IPS-11a (cell line): ENCODE measurements around the gene ABL1.
"Not testable (repeated sequence)": the region's sequence is repeated elsewhere in the genome, so short reads cannot be mapped to it uniquely, and the experiment has no call there.

Experiments
- H3K4me3 ChIP-seq: one replicate; pipeline ENCODE4 v1.5.1; 2013; ENCODE audit warnings: low read depth, low read length, control low read depth

Gene ABL1

DNA sequence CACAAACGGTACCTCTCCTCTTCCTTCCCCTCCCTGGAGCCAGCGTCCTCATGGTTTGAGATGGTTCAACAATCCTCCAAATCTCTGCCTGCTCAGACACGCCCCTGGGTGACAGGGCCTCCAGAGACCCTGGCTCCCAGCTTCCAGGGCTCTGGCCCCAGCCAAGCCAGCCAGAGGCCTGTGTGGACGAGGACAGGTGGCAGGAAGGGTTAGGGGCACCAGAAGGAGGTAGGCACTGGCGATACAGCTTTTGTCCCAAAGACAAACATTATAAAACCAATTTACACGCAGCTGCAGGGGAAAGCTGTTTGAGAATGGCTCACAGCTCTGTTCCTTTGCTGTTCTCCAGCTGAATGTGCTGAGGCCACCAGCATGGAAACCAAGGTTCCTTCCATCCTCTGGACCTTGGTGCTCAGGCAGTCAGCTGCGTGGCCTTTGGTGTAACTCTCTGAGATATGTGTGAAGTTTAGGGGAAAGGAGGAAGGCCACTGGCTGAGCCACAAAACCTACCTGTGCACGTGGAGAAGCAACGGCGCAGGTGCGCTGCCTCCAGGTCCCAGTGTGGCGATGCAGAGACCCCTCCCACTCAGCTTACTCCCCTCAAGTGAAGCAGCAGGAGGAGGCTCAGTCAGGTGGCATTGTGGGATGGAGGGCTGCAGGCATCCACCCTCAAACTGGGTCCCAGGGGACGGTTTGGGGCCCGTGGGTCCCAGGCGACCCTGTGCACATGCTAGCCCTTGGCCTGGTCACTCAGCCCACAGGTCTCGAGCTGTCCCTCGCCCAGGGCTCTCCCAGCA lies 65.8 kb downstream of the ABL1 start:
- no peak overlapping the region for H3K4me3 ChIP-seq

DNA sequence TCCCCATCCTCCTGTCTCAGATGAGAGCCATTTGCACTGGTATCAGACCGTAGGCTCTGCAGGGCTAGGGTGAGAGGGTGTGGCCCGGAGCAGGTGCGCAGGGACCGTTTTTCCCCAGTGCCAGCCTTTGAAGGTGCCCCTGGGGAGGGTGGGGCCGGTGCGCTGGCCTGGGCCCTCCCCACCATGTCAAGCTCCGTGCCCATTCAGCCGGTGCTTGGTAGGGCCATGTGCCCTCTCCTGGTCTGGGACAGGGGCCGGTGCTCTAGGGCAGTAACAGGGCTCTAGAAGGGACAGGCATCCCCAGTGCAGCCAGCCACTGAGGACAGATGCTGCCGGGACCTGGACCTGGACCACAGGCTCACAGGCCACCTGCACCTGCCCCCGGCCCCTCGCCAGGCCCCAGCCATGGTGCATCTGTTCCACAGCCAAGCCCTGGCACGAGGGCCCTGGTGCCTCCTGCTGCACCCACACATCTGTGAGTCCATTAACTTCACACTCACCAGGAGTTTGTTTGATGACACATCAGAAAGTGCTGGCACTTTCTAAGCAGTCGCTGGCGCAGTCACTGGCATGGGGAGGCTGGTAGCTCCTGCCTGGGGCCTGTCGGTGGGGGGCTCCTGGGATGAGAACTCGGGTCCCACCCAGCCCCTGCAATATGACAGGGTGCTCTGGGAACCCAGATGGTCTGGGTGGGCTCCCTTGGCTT lies 66.6 kb downstream of the ABL1 start:
- no peak overlapping the region for H3K4me3 ChIP-seq

DNA sequence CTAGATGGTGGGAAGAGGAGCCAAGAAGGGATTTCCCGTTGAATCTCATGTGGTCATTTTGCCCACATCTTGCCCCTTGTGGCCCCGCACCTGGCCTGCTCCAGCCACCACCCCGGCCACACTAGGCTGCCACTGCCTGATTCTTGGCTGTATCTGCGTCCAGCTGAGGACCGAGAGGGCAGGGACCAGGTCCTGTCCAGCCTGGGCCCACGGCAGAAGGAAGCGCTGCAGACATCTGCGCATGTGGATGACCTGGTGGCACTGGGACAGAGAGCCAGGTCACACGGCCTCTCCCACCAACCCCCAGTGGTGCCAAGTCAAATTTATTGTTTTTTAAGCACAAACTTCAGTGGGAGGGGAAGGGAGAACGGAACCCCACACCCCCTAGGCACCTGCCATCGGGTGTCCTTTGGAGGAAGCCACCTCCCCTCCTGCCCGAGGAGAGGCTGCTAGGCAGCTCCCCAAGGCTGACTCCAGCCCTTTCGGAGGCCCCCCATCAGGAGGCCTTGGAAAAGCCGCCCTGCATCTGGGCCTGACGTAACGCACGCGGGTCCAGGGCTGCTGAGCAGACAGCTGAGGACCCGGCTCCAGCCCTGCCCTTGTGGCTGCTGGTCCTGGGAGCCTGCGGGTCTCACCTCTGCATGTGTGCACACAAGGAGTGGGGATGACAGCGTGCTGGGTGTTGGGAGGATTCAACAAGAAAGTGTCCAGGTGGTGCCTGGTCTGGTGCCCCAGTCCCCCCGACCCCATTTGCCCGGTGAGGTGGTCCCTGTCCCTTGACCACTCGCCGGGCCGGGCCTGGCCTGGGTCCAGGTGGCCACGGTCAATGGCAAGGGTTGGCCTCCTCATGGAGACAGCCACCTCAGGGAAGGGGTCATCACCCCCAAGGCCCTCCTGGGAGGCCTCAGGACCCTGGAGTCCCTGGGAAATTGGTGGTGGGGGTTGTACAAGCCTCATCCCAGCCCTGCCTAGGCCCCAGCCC lies 67.4 kb downstream of the ABL1 start:
- H3K4me3 ChIP-seq: no peak overlapping the region

- no peak overlapping the region for H3K4me3 ChIP-seq
Observed at GRCh38 chr9:130903194-130904069, 68.4 kb downstream of the ABL1 start.

DNA sequence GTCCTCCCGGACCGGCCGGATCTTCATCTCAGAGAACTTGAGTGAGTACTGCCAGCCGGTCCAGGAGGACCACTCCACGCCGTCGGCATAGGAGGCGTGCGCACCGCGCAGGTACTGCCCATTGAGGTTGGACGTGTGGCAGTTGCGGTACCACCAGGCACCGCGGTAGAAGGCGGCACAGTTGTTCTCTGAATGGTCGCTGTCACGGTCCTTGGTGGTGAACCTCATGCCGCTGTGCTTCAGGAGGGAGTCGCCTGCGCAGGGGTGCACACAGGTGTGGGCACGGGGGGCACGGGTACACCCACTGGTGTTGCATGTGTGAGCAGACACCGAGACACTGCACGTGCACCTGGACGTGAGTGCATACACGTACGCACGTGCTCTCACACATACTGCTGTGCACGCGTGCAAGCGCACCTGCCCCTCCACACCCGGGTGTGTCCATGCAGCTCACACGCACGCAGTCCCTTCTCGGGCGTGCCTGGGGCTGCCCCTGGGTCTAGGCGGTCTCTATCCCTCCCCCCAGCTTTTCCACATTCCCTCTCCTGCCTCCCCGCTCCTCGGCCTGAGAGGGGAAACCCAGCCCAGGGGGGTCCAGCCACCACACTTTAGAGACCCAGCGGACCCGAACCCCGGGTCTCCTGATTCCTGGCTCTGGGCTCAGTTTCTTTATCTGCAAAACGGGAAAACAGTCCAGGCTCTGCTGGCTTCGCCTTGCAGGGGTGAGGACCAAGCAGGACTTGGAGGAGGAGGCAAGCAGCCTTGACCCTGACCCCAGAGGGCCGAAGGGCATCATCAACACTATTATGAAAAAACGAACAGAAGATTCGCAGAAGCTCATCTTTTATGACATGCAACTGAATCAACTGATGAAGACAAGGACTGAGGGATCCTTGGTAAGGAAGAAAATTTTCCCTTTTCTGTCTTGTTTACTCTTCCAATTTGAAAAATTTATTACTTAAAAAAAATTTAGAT lies 69.3 kb downstream of the ABL1 start:
- no peak overlapping the region for H3K4me3 ChIP-seq

DNA sequence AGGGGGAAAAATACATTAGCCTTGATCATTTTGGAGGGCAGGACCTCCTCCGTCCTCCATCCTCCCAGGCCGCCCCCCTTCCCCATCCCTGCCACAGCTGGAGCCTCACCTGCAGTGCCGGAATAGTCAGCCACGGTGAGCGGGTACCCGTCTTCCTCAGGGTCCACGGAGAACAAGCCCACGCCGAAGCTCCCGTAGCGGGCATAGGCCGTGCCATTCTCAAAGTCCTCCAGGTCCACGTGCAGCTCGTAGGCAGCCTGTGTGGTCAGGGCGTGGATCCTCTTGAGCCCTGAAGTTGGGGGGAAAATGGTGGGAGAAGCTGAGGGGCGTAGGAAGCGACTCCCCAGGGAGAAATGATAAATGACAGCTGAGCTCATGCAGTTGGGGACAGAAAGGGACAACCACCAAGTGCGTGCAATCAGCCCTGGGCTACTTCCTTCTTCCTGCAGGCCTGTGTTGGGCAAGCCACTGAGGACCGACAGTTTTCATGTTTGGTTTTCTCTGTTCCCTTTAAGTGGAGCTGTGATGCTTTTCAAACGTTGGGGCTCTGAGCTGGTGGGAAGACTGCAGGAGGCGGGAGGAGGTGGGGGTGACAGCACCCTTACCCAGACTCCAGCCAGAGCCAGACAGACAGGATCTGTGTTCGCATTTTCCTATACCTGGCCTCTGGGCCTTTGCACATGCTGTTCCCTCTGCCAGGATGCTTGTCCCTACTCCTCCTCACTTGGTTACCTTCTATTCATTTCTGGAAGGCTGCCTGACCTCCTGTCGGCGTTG lies 70.3 kb downstream of the ABL1 start:
- no peak overlapping the region for H3K4me3 ChIP-seq

DNA sequence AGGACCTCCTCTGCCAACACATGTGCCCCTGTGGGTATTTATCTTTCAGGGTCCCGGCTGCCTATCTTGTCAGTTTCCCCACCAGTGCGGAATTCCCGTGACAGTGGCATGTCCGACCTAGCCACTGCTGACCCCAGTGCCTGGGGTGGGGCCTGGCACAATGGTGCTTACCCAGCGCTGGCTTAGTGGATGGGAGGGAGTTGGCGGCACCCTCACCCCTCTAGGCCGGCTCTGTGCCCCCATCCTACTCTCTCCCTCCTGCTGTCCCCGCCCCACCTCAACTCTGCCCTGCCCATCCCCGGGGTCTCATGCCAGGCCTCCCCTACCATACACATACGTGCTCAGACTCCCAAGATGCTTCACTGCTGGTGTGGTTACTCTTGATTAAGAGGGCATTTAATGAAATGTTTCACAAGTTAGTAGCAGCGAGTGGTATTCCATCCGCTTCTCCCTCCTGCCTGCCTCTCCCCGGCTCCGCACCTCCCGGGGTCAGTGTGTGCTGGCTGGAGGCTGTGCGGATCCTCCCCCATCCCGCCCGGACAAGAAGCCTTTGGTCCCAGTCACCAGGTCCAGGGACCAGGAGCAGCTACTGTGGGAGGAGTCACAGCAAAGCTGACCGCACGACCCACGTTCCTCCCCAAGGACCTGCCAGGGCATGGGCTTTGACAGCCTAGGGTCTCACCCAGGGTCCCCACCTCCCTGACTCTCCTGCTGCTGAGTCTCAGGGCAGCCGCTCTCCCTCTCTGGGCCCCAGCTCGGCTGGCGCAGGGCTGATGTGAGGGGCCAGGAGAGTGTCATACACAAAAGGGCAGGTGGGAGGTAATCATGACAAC lies 71.1 kb downstream of the ABL1 start:
- no peak overlapping the region for H3K4me3 ChIP-seq

DNA sequence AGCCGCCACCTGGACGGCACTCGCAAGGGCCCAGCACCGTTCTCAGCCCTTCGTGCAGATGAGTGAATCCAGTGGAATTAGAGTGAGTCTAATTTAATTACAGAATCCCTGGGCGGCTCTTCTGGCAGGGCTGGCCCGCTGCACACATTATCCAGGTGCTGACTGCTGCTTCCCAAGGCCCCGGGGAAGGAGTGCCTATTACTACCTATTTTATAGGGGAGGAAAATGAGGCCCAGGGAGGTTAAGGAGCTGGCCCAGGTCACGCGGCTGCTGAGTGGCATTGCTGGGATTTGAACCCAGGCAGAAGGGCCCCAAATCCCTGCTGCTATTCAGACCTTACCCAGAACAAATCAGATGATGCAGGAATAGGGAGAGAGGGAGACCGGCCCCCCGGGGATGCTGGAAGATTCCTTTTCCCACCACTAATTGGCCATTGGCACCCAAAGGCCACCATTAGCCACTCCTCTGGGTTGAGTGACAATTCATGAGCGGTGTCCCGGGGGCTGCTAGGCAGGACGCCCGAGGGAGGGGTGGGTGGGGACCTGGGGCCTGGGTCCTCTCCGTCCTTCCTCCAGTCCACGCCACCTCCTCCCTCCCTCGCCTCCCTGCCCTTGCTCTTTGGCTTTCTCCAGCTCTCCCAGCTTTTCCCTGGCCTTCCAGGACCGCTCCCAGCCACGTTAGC lies 71.8 kb downstream of the ABL1 start:
- H3K4me3 ChIP-seq: no peak overlapping the region

GRCh38 chr9:130908146-130908877 lies 73.3 kb downstream of the ABL1 start:
- no peak overlapping the region for H3K4me3 ChIP-seq

DNA sequence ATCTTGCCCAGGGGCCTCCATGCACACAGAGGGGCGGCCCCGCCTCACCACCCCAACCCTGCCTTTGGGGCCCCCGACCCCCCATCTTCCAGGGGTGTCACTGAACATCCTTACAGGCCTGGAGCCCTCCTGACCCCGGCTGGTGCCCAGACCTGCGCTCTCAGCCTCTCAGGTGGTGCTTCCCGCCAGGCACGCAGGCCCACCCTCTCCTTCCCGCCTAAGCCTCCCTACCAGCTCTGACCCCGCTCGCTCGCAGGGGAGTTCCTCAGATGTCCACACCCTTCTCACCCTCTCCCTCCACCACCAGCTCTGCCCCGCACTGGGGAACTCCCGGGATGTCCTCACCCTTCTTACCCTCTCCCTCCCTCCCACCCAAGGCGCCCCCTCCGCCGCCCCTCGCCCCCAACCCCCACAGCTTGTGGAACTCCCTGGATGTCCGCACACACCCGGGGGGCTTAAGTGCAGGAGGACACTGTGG lies 73.9 kb downstream of the ABL1 start:
- H3K4me3 ChIP-seq: no peak overlapping the region

GRCh38 chr9:130910041-130910440 lies 75.0 kb downstream of the ABL1 start:
- H3K4me3 ChIP-seq: not testable (repeated sequence)

DNA sequence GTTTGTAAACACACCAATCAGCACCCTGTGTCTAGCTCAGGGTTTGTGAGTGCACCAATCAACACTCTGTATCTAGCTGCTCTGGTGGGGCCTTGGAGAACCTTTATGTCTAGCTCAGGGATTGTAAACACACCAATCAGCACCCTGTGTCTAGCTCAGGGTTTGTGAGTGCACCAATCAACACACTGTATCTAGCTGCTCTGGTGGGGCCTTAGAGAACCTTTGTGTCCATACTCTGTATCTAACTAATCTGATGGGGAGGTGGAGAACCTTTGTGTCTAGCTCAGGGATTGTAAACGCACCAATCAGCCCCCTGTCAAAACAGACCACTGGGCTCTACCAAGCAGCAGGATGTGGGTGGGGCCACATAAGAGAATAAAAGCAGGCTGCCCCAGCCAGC lies 75.6 kb downstream of the ABL1 start:
- H3K4me3 ChIP-seq: not testable (repeated sequence)

GRCh38 chr9:130911254-130912049 lies 76.4 kb downstream of the ABL1 start:
- H3K4me3 ChIP-seq: no peak overlapping the region

GRCh38 chr9:130912932-130913598 lies 78.0 kb downstream of the ABL1 start:
- no peak overlapping the region for H3K4me3 ChIP-seq
